GM20000 (cell line): Measurements from ENCODE around the gene LRMDA.

Experiments
- DNase-seq: peaks from one replicate; pipeline ENCODE4 v3.0.0; 2012; ENCODE audit warnings: low spot score
- TF ChIP-seq, protein P1 (sequence below): IDR thresholded peaks from 2 replicates; pipeline ENCODE4 v1.5.1; 2012; ENCODE audit warnings: mild to moderate bottlenecking, control low read depth; ENCODE audit errors: extremely low read depth, missing control alignments

Gene LRMDA

DNA sequence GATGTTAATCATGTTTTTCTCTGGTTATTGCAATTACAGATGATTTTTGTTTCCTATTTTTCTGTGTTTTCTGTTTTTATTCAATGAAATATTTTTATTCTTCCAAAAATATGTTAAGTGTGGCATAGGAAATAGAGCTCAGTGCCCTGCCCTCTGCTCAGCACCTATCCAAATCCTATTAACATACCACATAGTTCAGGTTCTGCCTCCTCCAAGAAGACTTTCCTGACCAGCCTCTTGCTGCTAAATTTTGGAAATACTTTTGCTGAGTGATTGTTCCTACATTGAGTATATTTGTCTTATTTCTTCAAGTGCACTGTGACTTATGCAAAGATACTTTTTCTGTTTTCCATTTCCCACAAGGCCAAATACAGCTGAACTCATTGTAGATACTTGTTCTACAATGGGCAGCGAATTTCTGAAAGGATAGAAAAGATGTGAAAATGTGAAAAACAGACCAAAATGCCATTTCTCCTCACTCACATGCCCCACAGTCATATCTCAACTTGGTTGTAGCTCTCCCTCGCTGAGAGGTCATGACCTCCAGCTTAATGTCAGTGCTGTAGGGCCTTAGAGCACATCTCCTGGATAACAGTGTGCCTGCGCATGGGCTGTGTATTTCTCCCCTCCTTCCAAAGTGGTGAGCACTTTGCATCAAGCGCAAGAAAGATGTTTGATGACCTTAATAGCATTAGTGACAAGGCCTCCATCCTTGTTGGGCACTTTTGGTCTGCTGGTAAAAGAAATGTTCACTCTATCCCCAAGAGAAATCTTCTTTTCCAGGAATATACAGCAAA lies 677.3 kb downstream of the LRMDA start:
- DNase-seq = no peak
- TF ChIP-seq, protein P1, sequence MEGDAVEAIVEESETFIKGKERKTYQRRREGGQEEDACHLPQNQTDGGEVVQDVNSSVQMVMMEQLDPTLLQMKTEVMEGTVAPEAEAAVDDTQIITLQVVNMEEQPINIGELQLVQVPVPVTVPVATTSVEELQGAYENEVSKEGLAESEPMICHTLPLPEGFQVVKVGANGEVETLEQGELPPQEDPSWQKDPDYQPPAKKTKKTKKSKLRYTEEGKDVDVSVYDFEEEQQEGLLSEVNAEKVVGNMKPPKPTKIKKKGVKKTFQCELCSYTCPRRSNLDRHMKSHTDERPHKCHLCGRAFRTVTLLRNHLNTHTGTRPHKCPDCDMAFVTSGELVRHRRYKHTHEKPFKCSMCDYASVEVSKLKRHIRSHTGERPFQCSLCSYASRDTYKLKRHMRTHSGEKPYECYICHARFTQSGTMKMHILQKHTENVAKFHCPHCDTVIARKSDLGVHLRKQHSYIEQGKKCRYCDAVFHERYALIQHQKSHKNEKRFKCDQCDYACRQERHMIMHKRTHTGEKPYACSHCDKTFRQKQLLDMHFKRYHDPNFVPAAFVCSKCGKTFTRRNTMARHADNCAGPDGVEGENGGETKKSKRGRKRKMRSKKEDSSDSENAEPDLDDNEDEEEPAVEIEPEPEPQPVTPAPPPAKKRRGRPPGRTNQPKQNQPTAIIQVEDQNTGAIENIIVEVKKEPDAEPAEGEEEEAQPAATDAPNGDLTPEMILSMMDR = no peak

GRCh38 chr10:76111404-76111803 lies 680.0 kb downstream of the LRMDA start:
- DNase-seq = no peak
- TF ChIP-seq, protein P1 = no peak

DNA sequence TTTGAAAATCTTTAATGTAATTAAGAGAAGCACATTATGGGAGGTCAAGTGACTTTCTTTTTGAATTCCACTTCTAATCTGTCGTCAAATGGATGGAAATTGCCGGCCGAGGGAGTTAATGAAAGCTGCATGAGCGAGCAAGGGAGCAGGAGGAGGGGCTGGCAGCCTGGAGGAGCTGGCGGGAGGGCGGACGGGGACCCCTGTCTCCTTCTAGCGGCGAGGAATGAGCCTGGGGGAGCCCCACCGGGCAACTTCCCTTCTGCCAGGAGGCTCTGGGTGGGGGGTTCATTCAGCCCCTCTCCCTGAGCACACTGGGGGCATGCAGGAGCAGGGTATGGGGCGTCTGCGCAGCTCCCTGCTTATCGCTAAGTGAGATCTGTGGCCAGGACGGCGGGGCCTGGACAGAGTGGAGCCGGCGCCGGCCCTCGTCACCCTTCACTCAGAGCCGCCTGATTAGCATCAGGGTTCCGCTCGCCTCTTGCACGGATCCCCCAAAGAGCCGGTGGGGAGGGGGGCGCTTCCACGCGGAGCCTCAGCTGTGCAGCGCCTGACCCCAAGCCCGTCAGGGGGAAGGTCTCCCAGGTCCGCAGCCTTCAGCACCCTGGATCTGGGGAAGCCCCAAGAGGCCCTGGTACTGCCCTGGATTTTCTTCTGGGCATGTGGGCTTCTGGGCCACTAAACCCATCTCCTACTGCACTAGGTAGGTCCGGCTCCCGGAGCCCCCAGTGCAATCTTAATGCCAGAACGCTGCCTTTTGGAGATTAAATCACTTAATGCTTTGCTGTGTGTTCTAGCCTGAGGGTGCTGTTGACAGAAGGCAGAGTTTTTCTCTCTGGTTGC lies 680.8 kb downstream of the LRMDA start:
- no peak for DNase-seq
- TF ChIP-seq, protein P1 = no peak

GRCh38 chr10:76112826-76113150 lies 681.4 kb downstream of the LRMDA start:
- TF ChIP-seq, protein P1 = no peak

GRCh38 chr10:76113952-76114351 lies 682.5 kb downstream of the LRMDA start:
- DNase-seq = no peak
- TF ChIP-seq, protein P1 = no peak

More at GRCh38 chr10:76112826-76113150, 681.4 kb downstream of the LRMDA start:
- DNase-seq = no peak

DNA sequence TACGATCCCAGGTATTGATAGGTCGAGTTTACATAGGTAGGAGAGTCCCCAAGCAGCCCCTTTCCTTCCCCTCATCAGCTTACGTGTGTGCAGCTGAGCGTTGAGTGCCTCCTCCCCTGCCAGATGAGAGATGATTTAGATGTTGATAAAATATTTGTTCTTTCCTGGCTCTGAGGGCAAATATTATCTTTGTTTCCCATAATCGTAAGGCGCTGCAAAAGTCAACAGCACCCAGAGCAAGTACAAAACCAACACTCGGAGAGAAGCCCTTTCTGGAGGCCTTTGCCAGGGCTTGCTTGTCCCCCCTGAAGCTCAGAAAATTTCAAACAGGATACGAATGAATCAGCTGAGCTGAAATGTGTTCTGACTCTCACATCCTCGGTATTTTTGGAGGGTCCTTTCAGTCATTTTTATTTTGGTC lies 683.2 kb downstream of the LRMDA start:
- DNase-seq = no peak
- TF ChIP-seq, protein P1 = no peak

DNA sequence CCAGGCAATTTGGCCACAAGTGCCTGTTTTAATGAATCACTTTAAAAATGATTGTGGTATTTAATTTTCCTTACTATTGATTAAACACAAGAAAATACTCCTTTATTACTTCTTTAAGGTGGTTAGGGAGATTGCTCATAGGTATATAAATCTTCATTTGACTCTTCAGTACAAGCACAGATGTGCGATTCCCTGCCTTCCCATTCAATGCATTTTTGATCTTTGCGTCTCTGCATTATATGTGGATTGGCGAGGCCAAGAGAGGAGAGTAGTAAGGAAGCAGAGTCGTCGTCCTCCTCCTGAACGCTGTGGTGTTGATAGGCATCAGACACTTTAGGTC lies 683.7 kb downstream of the LRMDA start:
- no peak for DNase-seq
- TF ChIP-seq, protein P1 = no peak
